Panc1 (cell line): Measurements from ENCODE around the gene ZNF774. TPM values are rescaled to one million over a fixed set of nuclear protein-coding genes. Genes with fewer than 3 reads are reported as not detected.

Experiments used
- ATAC-seq: fragments of 200-7000 bp; cut with Tn5 transposase; 2 replicates; pipeline ENCODE4 v1.9.1; 2020; ENCODE audit warnings: mild to moderate bottlenecking, moderate library complexity
- BruUV-seq: library from RNA; stranded (reverse); fragments of 400-500 nt; replicated peaks from 2 replicates; lab custom pipeline; 2021; lab: Mats Ljungman, UMichigan
- CTCF ChIA-PET: fragments of 300-600 bp; sonication (Branson Sonifier 250); formaldehyde crosslinking; loops from one replicate; lab custom pipeline; 2022; ENCODE audit warnings: antibody characterized with exemption; lab: Charles Lee
- POLR2A ChIA-PET: fragments of 300-600 bp; sonication (Branson Sonifier 250); formaldehyde crosslinking; loops from one replicate; lab custom pipeline; 2022; ENCODE audit warnings: antibody characterized with exemption; lab: Charles Lee
- DNase-seq: peaks from one replicate; pipeline ENCODE4 v3.0.0-alpha.2; 2010; ENCODE audit warnings: low read depth, low spot score
- H3K27ac ChIP-seq: 2 replicates; pipeline ENCODE4 v1.5.1; 2011; ENCODE audit warnings: mild to moderate bottlenecking, low read length, inconsistent platforms
- H3K27me3 ChIP-seq: fragments of 200-500 bp; sonication (Bioruptor generic); 2 replicates; pipeline ENCODE4 v1.6.0; 2014; ENCODE audit warnings: low read length, inconsistent platforms; ENCODE audit not compliant: control insufficient read depth, insufficient read depth
- H3K36me3 ChIP-seq: fragments of 200-500 bp; sonication (Bioruptor generic); 2 replicates; pipeline ENCODE4 v1.5.1; 2014; ENCODE audit warnings: inconsistent platforms, mild to moderate bottlenecking, low read length, moderate library complexity; ENCODE audit not compliant: control insufficient read depth, insufficient read depth
- H3K4me1 ChIP-seq: 2 replicates; pipeline ENCODE4 v1.5.1; 2011; ENCODE audit warnings: inconsistent platforms, mild to moderate bottlenecking, low read length, moderate library complexity; ENCODE audit not compliant: control insufficient read depth, insufficient read depth
- H3K4me3 ChIP-seq, 2 experiments: 2 replicates each; pipeline ENCODE4 v1.5.1; 2011 to 2012; ENCODE audit warnings: low read depth in 2 of 2, low read length in 2 of 2, mild to moderate bottlenecking in 2 of 2, inconsistent platforms in 1 of 2, moderate library complexity in 1 of 2
- H3K9me3 ChIP-seq: fragments of 200-500 bp; sonication (Bioruptor generic); 2 replicates; pipeline ENCODE4 v1.5.1; 2014; ENCODE audit warnings: low read depth, mild to moderate bottlenecking, inconsistent platforms, low read length, moderate library complexity; ENCODE audit not compliant: control insufficient read depth, insufficient read depth
- CTCF ChIP-seq: fragments of 450-650 bp; IDR thresholded peaks from 2 replicates; pipeline ENCODE4 v1.5.1; 2017; ENCODE audit warnings: mild to moderate bottlenecking
- POLR2AphosphoS5 ChIP-seq: IDR thresholded peaks from 2 replicates; pipeline ENCODE4 v1.6.1; 2012; ENCODE audit warnings: mild to moderate bottlenecking, low read depth, low read length, moderate library complexity
- SIN3A ChIP-seq: IDR thresholded peaks from 2 replicates; pipeline ENCODE4 v1.6.1; 2012; ENCODE audit warnings: low read depth, mild to moderate bottlenecking, low read length, moderate library complexity, borderline replicate concordance; ENCODE audit not compliant: insufficient read depth
- TCF7L2 ChIP-seq: IDR thresholded peaks from 2 replicates; pipeline ENCODE4 v1.6.1; 2011; ENCODE audit warnings: mild to moderate bottlenecking, low read depth, low read length, inconsistent platforms
- in situ Hi-C: cut with HindIII; loops from 2 replicates; pipeline ENCODE4 v1.10.0; 2016; ENCODE audit warnings: low sequenced_read_pairs, low pct_unique_long_range_greater_than_20kb
- intact Hi-C: fragments of 100-400 bp; cut with micrococcal nuclease; formaldehyde crosslinking; loops from one replicate; pipeline ENCODE4 v1.10.0; 2022; ENCODE audit not compliant: unreplicated experiment
- total RNA-seq: library from RNA; stranded (reverse); gene quantifications from one replicate; pipeline ENCODE4 v1.2.1, GENCODE V29; 2021; ENCODE audit not compliant: unreplicated experiment
- TF ChIP-seq, protein P1 (sequence below), 2 experiments: IDR thresholded peaks; 2 replicates each; pipeline ENCODE4 v1.6.1; 2011 to 2012; ENCODE audit warnings: low read depth in 2 of 2, control low read depth in 1 of 2, low read length in 1 of 2, mild to moderate bottlenecking in 1 of 2, moderate library complexity in 1 of 2; ENCODE audit not compliant: insufficient read depth in 1 of 2

Gene ZNF774
- total RNA-seq, 1 experiment from 2014 or later = 5.2 TPM

DNA sequence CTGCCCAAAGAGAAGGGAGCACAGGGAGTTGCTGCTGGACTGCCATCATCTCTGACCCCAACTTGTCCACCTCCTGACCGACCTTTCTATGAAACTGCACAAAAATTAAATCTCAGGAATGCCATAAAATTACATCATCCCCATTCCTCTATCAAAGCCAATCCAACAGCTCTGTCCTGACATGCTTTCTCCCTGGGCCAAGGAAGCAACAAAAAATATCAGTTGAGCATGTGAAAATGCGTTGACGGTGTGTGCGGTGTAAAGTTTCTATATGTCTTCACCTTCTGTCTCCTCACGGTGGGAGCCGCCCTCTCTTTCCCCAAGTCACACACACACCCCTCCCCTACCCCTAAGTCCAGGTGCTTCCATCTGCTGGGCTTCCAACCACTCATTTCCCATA is 3.6 kb upstream of the ZNF774 start:
- Histone ChIP-seq H3K4me1 (peaks cover 10% of the 10 kb centered on the region), H3K4me3 (no peak overlapping the region), H3K27ac (no peak overlapping the region), H3K9me3 (no peaks in the 10 kb centered on the region), H3K36me3 (no peaks in the 10 kb centered on the region), H3K27me3 (no peaks in the 10 kb centered on the region)
- ChIA-PET CTCF (no interaction called here), POLR2A (no interaction called here)
- TF ChIP-seq SIN3A (no peak), POLR2AphosphoS5 (no peak), TCF7L2 (no peak)
- no peak for ATAC-seq
- BruUV-seq = no TSS peak
- no peak for DNase-seq
- in situ Hi-C loops (no loop called here), intact Hi-C loops (no loop called here)

DNA sequence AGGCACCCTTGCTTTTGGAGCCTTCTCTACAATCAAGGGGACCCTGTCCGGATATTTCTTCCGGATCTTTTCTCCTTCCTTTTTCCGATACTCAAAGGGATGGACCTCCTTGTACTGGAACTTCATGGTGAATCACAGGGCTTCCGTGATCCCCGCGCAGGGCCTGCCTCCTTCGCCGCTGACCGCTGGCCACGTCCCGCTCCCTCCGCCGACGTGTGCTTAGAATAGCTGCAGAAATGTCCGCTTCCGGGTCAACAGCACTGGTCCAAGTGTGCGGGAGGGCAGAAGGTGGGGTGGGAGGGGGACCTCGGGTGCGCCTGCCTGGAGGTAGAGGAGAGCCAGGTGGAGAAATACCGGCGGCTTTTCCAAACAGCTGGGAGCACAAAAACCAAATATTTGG is 3.0 kb upstream of the ZNF774 start:
- Histone ChIP-seq H3K27me3 (no peaks in the 10 kb centered on the region), H3K4me1 (peaks cover 10% of the 10 kb centered on the region), H3K27ac (no peak overlapping the region), H3K36me3 (no peaks in the 10 kb centered on the region), H3K4me3 (no peak overlapping the region), H3K9me3 (no peaks in the 10 kb centered on the region)
- no TSS peak for BruUV-seq
- POLR2A ChIA-PET = no interaction called here
- TF ChIP-seq TCF7L2 (no peak), CTCF (no peak), POLR2AphosphoS5 (no peak), SIN3A (no peak)
- TF ChIP-seq, protein P1, sequence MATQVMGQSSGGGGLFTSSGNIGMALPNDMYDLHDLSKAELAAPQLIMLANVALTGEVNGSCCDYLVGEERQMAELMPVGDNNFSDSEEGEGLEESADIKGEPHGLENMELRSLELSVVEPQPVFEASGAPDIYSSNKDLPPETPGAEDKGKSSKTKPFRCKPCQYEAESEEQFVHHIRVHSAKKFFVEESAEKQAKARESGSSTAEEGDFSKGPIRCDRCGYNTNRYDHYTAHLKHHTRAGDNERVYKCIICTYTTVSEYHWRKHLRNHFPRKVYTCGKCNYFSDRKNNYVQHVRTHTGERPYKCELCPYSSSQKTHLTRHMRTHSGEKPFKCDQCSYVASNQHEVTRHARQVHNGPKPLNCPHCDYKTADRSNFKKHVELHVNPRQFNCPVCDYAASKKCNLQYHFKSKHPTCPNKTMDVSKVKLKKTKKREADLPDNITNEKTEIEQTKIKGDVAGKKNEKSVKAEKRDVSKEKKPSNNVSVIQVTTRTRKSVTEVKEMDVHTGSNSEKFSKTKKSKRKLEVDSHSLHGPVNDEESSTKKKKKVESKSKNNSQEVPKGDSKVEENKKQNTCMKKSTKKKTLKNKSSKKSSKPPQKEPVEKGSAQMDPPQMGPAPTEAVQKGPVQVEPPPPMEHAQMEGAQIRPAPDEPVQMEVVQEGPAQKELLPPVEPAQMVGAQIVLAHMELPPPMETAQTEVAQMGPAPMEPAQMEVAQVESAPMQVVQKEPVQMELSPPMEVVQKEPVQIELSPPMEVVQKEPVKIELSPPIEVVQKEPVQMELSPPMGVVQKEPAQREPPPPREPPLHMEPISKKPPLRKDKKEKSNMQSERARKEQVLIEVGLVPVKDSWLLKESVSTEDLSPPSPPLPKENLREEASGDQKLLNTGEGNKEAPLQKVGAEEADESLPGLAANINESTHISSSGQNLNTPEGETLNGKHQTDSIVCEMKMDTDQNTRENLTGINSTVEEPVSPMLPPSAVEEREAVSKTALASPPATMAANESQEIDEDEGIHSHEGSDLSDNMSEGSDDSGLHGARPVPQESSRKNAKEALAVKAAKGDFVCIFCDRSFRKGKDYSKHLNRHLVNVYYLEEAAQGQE (IDR thresholded peaks at IDR 0.05; ENCODE audit: insufficient read depth in 1 of 2, low read depth in 2 of 2, low read length in 1 of 2) = no peak
- intact Hi-C loops = no loop called here
- CTCF ChIA-PET = no interaction called here
- in situ Hi-C loops = no loop called here
- ATAC-seq = no peak
- no peak for DNase-seq

GRCh38 chr15:90349821-90350220 is 2.3 kb upstream of the ZNF774 start:
- H3K27me3 ChIP-seq = no peaks in the 10 kb centered on the region
- BruUV-seq = no TSS peak
- H3K36me3 ChIP-seq = no peaks in the 10 kb centered on the region
- H3K4me3 ChIP-seq = no peak overlapping the region
- ATAC-seq (no peak), DNase-seq (no peak)
- H3K9me3 ChIP-seq = no peaks in the 10 kb centered on the region
- ChIA-PET POLR2A (no interaction called here), CTCF (no interaction called here)
- no peak overlapping the region for H3K27ac ChIP-seq
- peaks cover 10% of the 10 kb centered on the region for H3K4me1 ChIP-seq
- intact Hi-C loops (no loop called here), in situ Hi-C loops (no loop called here)
- no peak for TF ChIP-seq TCF7L2
- TF ChIP-seq, protein P1 (IDR thresholded peaks at IDR 0.05; ENCODE audit: insufficient read depth in 1 of 2, low read depth in 2 of 2, low read length in 1 of 2) = no peak
- TF ChIP-seq CTCF = no peak
- no peak for TF ChIP-seq POLR2AphosphoS5
